WI38 (cell line): ENCODE results near the gene C6orf62.
"Not testable (repeated sequence)": the region's sequence is repeated elsewhere in the genome, so short reads cannot be mapped to it uniquely, and the experiment has no call there.

Source experiments
- H3K4me3 ChIP-seq: 2 replicates; pipeline ENCODE4 v1.5.1; 2011; ENCODE audit warnings: low read depth, mild to moderate bottlenecking, control low read depth, low read length
- CTCF ChIP-seq: IDR thresholded peaks from 2 replicates; pipeline ENCODE4 v1.5.1; 2012; ENCODE audit warnings: low read depth, mild to moderate bottlenecking, control low read depth, low read length

The C6orf62 gene

DNA sequence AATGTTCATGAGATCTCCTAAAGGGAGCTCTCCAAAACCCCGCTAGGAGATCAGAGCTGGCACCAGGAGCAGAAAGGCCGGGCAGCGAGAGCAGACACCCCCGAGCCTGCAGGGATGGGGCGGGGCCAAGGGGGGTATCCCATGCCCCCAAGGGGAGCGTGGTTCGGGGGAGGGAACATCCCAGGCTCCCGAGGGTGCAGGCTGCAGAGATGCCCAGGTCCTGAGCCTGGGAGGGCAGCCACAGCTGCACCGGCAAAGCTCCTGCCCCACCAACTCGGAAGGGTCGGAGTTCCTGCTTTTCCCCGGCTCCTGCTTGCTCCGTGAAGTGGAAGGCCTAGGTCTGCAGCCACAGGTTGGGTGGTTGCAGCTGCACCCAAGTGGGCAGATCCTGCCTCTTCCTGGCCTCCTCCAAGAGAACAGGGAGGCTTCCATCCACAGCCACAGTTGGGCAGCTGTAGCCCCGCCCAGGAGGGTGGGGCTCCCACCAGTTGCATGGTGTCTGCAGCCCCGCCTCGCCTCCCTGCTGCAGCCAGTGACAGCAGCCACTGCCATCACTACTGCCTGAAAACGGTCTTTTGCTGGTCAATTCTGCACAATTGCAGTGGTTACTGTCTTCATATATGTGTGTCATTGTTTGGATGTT lies 42.4 kb upstream of the C6orf62 start:
- TF ChIP-seq CTCF, result no peak

DNA sequence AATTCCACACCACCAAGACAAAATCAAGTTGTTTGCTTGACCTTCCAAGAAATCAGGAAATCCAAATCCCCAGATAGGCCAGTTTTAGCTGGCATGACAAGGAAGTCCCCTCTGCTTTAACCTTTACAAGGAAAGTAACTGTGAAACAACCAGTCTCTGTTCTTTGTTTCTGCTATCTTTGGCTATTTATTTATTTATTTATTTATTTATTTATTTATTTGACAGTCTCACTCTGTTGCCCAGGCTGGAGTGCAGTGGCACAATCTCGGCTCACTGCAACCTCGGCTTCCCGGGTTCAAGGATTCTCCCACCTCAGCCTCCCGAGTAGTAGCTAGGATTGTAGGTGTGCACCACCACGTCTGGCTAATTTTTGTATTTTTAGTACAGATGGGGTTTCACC lies 41.3 kb upstream of the C6orf62 start:
- no peak for TF ChIP-seq CTCF

More for the DNA sequence above, 42.4 kb upstream of the C6orf62 start:
- H3K4me3 ChIP-seq, result no peak overlapping the region

DNA sequence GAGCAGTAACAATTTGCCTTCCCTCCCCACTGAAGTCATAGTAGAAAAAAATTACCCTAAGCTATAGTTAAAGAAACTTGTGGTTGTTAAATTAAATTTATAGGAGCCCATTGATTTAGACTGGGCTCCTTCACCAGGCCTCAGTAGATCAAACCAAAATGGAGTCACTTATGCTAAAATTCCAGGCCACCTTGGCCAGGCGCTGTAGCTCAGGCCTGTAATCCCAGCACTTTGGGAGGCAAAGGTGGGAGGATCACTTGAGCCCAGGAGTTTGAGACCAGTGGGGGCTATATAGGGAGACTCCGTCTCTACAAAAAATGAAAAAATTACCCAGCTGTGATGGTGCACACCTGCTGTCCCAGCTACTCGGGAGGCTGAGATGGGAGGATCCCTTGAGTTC lies 40.8 kb upstream of the C6orf62 start:
- no peak for TF ChIP-seq CTCF
- no peak overlapping the region for H3K4me3 ChIP-seq

More for the DNA sequence above, 41.3 kb upstream of the C6orf62 start:
- H3K4me3 ChIP-seq, result no peak overlapping the region

DNA sequence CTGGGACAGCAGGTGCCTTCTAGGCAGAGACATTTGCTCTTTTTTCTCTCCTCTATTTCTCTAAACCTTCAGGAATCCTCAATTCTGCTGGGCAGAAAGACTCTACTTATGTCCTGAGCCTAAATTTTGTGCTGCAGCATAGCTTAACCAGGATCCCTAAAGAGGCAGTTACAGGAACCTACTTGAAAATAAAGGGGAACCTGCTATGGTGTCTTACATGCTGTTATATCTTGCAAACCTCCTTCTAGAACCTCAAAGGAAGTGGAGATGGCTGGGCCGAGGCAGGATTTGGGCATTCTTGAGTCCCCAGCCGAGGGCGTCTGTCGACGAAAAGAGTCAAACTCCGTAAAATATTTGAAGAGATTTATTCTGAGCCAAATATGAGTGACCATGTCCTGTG lies 38.7 kb upstream of the C6orf62 start:
- H3K4me3 ChIP-seq, result no peak overlapping the region
- no peak for TF ChIP-seq CTCF

DNA sequence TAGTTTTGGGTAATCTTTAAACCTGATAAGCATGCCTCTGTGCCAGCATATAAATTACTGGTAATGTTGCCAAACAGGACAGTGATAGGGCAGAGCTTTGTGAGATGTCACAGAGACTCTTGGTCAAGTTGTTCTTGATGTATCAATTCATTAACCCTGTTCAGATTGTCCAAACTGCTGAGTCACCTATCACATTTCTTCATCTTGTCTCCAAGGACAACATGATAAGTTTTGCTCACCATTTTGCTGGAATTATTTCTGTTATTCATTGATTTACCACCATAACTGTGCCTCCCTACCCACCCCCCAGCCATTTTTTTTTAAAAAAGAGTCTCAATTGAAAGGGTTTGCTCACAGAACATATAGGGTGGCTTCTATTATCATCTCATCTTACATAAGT lies 36.3 kb upstream of the C6orf62 start:
- no peak for TF ChIP-seq CTCF
- no peak overlapping the region for H3K4me3 ChIP-seq

GRCh38 chr6:24754378-24754777 lies 35.4 kb upstream of the C6orf62 start:
- not testable (repeated sequence) for H3K4me3 ChIP-seq

- TF ChIP-seq CTCF, result no peak
- no peak overlapping the region for H3K4me3 ChIP-seq
Measured at GRCh38 chr6:24753545-24753944, 34.6 kb upstream of the C6orf62 start.

GRCh38 chr6:24752917-24753492 lies 34.1 kb upstream of the C6orf62 start:
- no peak for TF ChIP-seq CTCF

More at GRCh38 chr6:24752917-24753492, 34.1 kb upstream of the C6orf62 start:
- H3K4me3 ChIP-seq, result no peak overlapping the region
